Fibroblast of skin of right biceps (primary cell): ENCODE results near the gene MAP7D3.
"Not testable (repeated sequence)": the region's sequence is repeated elsewhere in the genome, so short reads cannot be mapped to it uniquely, and the experiment has no call there.

Source experiments
- DNase-seq: peaks from one replicate; pipeline ENCODE4 v3.0.0-alpha.2; 2013

Gene MAP7D3

GRCh38 chrX:136171420-136171819 is 79.8 kb downstream of the MAP7D3 start:
- DNase-seq = no peak

- DNase-seq = no peak
Measured at GRCh38 chrX:136170139-136170800, 80.9 kb downstream of the MAP7D3 start.

- DNase-seq = peak; percentile 95
Measured at GRCh38 chrX:136168929-136169735, 82.1 kb downstream of the MAP7D3 start.

GRCh38 chrX:136167989-136168388 is 83.2 kb downstream of the MAP7D3 start:
- not testable (repeated sequence) for DNase-seq

DNA sequence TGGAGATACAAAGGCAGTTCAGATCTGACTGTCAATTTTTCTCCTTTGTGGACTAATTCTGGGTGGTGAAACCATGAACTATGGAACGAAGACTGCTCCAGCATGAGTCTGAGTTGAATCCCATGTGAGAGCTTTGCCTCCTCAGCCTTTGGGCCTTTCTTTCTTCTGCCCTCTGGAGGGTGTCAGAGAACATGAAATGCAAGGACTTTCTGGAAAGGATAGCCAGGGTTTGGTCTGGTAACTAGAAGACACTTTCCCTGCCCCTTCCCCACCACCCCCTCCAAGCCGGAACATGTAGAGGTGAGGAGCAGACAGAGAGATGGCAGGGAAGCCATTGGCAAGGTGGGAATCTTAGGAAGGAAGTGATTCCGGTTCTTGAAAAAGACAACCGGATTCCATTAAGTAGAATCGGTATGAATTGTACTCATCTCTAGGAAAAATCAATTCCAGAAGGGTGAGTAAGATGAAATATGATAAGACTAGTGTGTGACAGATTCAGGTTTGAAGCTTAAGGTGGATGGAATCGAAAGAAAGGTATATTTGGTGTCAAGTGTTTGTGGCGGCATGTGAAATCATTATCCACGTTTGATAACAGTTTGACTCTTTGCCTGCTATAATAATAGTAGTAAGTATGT is 84.9 kb downstream of the MAP7D3 start:
- peak; percentile 44 for DNase-seq

DNA sequence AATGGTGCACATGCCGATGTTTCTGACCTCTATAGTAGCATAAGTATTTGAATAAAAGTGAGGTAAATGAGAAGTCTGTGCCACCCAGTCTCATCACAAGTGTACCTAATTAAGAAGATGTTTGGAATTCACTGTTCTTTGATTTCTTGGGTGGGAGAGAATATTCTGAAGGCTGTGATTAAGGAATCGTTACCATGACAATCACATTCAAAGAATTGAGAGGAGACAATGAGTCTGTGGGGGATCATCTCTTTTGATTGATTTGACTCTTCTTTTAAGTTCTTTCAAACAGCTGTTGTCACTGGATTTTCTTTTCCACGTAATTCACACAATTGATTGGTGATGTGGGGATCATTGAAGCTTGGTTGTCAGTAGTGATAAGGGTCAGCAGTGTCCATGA is 85.8 kb downstream of the MAP7D3 start:
- DNase-seq = no peak

GRCh38 chrX:136163689-136164088 is 87.5 kb downstream of the MAP7D3 start:
- peak; percentile 73 for DNase-seq
